Measurements from ENCODE around the gene SCMH1. TPM values are rescaled to one million over a fixed set of nuclear protein-coding genes. Genes with fewer than 3 reads are reported as not detected.
"Not testable (repeated sequence)": the region's sequence is repeated elsewhere in the genome, so short reads cannot be mapped to it uniquely, and the experiment has no call there.

Gene SCMH1
- total RNA-seq, 2 donors from 2014 or later, result 16.4 to 18.3 TPM

DNA sequence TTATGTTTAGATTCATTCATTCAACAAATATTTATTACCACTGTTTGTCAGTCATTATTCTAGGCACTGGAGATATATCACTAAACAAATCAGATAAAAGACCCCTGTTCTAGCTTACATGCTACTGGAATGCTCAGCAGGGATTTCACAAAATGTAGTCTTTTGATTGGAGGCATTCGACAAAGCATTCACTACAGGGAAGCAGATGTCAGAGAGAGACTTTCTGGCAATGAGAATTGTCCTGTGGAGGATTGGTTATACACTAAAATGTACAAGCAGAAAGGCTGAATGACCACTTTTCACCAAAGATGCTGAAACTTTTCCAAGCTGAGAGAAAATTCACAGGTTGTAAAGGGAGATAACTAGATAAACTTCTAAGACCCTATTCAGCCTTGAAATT, 57.7 kb downstream of the SCMH1 start:
- H3K36me3 Mint-ChIP-seq (ENCODE audit: low read depth), result peaks cover 6% of the 10 kb centered on the region
- no peak overlapping the region for H3K4me3 ChIP-seq (ENCODE audit: low read length)
- H3K27ac ChIP-seq (ENCODE audit: low read depth, low read length), result no peak overlapping the region
- no peaks in the 10 kb centered on the region for H3K9me3 ChIP-seq (ENCODE audit: control insufficient read depth, low read length)
- no peaks in the 10 kb centered on the region for H3K4me1 ChIP-seq (ENCODE audit: control insufficient read depth, insufficient read depth, low read length)
- no peak overlapping the region for H3K9ac ChIP-seq (ENCODE audit: extremely low read depth, low read length, poor library complexity, severe bottlenecking)
- H3K4me1 Mint-ChIP-seq, result peaks cover under 1% of the 10 kb centered on the region
- no peaks in the 10 kb centered on the region for H3K27me3 Mint-ChIP-seq (ENCODE audit: insufficient read depth)
- DNase-seq, result no peak
- H3K27me3 ChIP-seq (ENCODE audit: control insufficient read depth, insufficient read depth, low read length, poor library complexity, severe bottlenecking), result no peaks in the 10 kb centered on the region
- peaks cover 15% of the 10 kb centered on the region for H3K9me3 Mint-ChIP-seq
- WGBS, 2 experiments (ENCODE audit: insufficient coverage in 1 of 2, insufficient read length in 1 of 2), result 84 to 100% methylated on average over 1 of the region's 1 CpG
- TF ChIP-seq, protein P1, sequence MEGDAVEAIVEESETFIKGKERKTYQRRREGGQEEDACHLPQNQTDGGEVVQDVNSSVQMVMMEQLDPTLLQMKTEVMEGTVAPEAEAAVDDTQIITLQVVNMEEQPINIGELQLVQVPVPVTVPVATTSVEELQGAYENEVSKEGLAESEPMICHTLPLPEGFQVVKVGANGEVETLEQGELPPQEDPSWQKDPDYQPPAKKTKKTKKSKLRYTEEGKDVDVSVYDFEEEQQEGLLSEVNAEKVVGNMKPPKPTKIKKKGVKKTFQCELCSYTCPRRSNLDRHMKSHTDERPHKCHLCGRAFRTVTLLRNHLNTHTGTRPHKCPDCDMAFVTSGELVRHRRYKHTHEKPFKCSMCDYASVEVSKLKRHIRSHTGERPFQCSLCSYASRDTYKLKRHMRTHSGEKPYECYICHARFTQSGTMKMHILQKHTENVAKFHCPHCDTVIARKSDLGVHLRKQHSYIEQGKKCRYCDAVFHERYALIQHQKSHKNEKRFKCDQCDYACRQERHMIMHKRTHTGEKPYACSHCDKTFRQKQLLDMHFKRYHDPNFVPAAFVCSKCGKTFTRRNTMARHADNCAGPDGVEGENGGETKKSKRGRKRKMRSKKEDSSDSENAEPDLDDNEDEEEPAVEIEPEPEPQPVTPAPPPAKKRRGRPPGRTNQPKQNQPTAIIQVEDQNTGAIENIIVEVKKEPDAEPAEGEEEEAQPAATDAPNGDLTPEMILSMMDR (conservative IDR thresholded peaks at IDR 0.05), result no peak
- H3K27ac Mint-ChIP-seq, result no peak overlapping the region
- no peaks in the 10 kb centered on the region for H3K36me3 ChIP-seq (ENCODE audit: control insufficient read depth, insufficient read depth, low read length)
- no peak overlapping the region for H3K4me3 Mint-ChIP-seq

DNA sequence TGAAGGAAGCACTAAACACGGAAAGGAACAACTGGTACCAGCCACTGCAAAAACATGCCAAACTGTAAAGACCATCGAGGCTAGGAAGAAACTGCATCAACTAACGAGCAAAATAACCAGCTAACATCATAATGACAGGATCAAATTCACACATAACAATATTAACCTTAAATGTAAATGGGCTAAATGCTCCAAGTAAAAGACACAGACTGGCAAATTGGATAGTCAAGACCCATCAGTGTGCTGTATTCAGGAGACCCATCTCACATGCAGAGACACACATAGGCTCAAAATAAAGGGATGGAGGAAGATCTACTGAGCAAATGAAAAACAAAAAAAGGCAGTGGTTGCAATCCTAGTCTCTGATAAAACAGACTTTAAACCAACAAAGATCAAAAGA, 63.9 kb downstream of the SCMH1 start:
- WGBS, 2 experiments (ENCODE audit: insufficient coverage in 1 of 2, insufficient read length in 1 of 2), result 92% methylated on average over 1 of the region's 3 CpGs; no CpG with 5 or more reads in 1 of the 2 experiments
- H3K36me3 Mint-ChIP-seq (ENCODE audit: low read depth), result peaks cover 35% of the 10 kb centered on the region
- H3K9ac ChIP-seq (ENCODE audit: extremely low read depth, low read length, poor library complexity, severe bottlenecking); H3K4me1 ChIP-seq (ENCODE audit: control insufficient read depth, insufficient read depth, low read length); H3K27me3 Mint-ChIP-seq (ENCODE audit: insufficient read depth); H3K27ac Mint-ChIP-seq; H3K4me3 Mint-ChIP-seq; DNase-seq; H3K36me3 ChIP-seq (ENCODE audit: control insufficient read depth, insufficient read depth, low read length); H3K4me1 Mint-ChIP-seq; H3K27me3 ChIP-seq (ENCODE audit: control insufficient read depth, insufficient read depth, low read length, poor library complexity, severe bottlenecking); H3K27ac ChIP-seq (ENCODE audit: low read depth, low read length); H3K4me3 ChIP-seq (ENCODE audit: low read length); H3K9me3 ChIP-seq (ENCODE audit: control insufficient read depth, low read length): not testable (repeated sequence)
- H3K9me3 Mint-ChIP-seq, result peaks cover 57% of the 10 kb centered on the region

DNA sequence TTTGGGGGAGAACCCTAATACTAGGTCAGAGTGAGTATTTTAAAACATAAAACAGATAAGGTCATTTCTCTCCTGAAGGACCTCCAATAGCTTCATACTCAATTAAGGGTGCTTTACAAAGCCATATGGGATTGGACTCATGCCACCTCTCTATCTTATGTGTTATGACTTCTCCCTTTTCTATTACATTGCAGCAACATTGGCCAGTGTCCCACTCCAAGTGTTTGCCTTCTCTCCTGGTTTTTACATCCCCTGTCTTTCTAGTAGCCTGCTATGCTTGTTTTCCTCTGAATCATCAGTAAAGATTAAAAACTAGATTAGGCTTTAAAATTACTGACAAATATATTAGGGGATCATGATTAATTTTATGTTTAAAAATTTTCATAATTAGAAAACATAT, 66.6 kb downstream of the SCMH1 start:
- H3K4me3 ChIP-seq (ENCODE audit: low read length), result no peak overlapping the region
- H3K27me3 ChIP-seq (ENCODE audit: control insufficient read depth, insufficient read depth, low read length, poor library complexity, severe bottlenecking), result no peaks in the 10 kb centered on the region
- H3K36me3 ChIP-seq (ENCODE audit: control insufficient read depth, insufficient read depth, low read length), result no peaks in the 10 kb centered on the region
- no peak overlapping the region for H3K4me3 Mint-ChIP-seq
- H3K4me1 Mint-ChIP-seq, result no peaks in the 10 kb centered on the region
- no peaks in the 10 kb centered on the region for H3K4me1 ChIP-seq (ENCODE audit: control insufficient read depth, insufficient read depth, low read length)
- TF ChIP-seq, protein P1 (conservative IDR thresholded peaks at IDR 0.05), result no peak
- no peak overlapping the region for H3K27ac ChIP-seq (ENCODE audit: low read depth, low read length)
- H3K27ac Mint-ChIP-seq, result no peak overlapping the region
- H3K27me3 Mint-ChIP-seq (ENCODE audit: insufficient read depth), result no peaks in the 10 kb centered on the region
- DNase-seq, result no peak
- peaks cover 10% of the 10 kb centered on the region for H3K9me3 ChIP-seq (ENCODE audit: control insufficient read depth, low read length)
- no peak overlapping the region for H3K9ac ChIP-seq (ENCODE audit: extremely low read depth, low read length, poor library complexity, severe bottlenecking)
- H3K9me3 Mint-ChIP-seq, result peaks cover 51% of the 10 kb centered on the region
- H3K36me3 Mint-ChIP-seq (ENCODE audit: low read depth), result peaks cover 30% of the 10 kb centered on the region

DNA sequence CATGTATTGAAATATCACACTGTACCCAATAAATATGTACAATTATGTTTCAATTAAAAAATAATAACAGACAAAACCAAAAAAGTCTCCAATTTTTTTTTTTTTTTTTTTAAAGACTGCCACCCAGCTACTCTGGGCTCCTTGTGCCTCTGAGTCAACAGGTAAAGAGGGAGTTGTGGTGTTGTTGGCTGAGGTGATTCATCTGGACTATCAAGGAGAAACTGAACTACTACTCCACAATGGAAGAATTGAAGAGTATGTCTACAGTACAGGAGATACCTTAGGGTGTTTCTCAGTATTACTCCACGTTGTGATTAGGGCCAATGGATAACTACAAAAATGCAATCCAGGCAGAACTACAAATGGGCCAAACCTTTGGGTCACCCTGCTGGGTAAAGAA, 67.9 kb downstream of the SCMH1 start:
- Mint-ChIP-seq H3K27me3 (ENCODE audit: insufficient read depth) (no peaks in the 10 kb centered on the region), H3K36me3 (ENCODE audit: low read depth) (peaks cover 29% of the 10 kb centered on the region), H3K4me3 (no peak overlapping the region), H3K9me3 (peaks cover 45% of the 10 kb centered on the region), H3K27ac (no peak overlapping the region), H3K4me1 (no peaks in the 10 kb centered on the region)
- WGBS, 2 experiments (ENCODE audit: insufficient coverage in 1 of 2, insufficient read length in 1 of 2), result 89% methylated on average over 1 of the region's 1 CpG; no CpG with 5 or more reads in 1 of the 2 experiments
- H3K4me1 ChIP-seq (ENCODE audit: control insufficient read depth, insufficient read depth, low read length), result no peaks in the 10 kb centered on the region
- H3K36me3 ChIP-seq (ENCODE audit: control insufficient read depth, insufficient read depth, low read length), result no peaks in the 10 kb centered on the region
- H3K9me3 ChIP-seq (ENCODE audit: control insufficient read depth, low read length), result peaks cover 12% of the 10 kb centered on the region
- H3K4me3 ChIP-seq (ENCODE audit: low read length), result no peak overlapping the region
- H3K27me3 ChIP-seq (ENCODE audit: control insufficient read depth, insufficient read depth, low read length, poor library complexity, severe bottlenecking), result no peaks in the 10 kb centered on the region
- no peak overlapping the region for H3K9ac ChIP-seq (ENCODE audit: extremely low read depth, low read length, poor library complexity, severe bottlenecking)
- DNase-seq, result no peak
- TF ChIP-seq, protein P1 (conservative IDR thresholded peaks at IDR 0.05), result no peak
- H3K27ac ChIP-seq (ENCODE audit: low read depth, low read length), result no peak overlapping the region
